Right lobe of liver (tissue), 4 donors: ENCODE data around the gene AGPS.

Experiments used
- CTCF ChIP-seq, 4 donors: fragments of 200-600 bp in 3 of 4; fragments of 450-650 bp in 1 of 4; IDR thresholded peaks; one replicate each; pipeline versions ENCODE4 v1.5.1 to v1.8.0; 2016 to 2022; ENCODE audit warnings: antibody characterized with exemption in 4 of 4, mild to moderate bottlenecking in 2 of 4
- POLR2A ChIP-seq: fragments of 450-650 bp; IDR thresholded peaks from one replicate; pipeline ENCODE4 v1.6.1; 2017; ENCODE audit warnings: antibody characterized with exemption, mild to moderate bottlenecking
- donor health status: DM: no; HTN: no; CAD: no.
- donor health status: DM: no; HTN: no; CAD: no.
- donor health status: DM: no; HTN: yes; CAD: no.

GRCh38 chr2:177577075-177577474, 184.5 kb downstream of the AGPS start:
- no peak for TF ChIP-seq CTCF (IDR thresholded peaks at IDR 0.05)
- TF ChIP-seq POLR2A, result no peak
